Body of pancreas (tissue), 4 donors: ENCODE measurements around the gene NXPH4.

Experiments used
- CTCF ChIP-seq, 7 experiments: fragments of 450-650 bp in 4 of 7; fragments of 200-600 bp in 3 of 7; sonication (generic) in 3 of 7; IDR thresholded peaks; one replicate each; pipeline ENCODE4 v1.5.1; 2016 to 2019; ENCODE audit warnings: antibody characterized with exemption in 7 of 7
- POLR2A ChIP-seq, 3 donors: fragments of 450-650 bp; IDR thresholded peaks; one replicate each; pipeline ENCODE4 v1.6.1; 2016; ENCODE audit warnings: antibody characterized with exemption in 3 of 3, mild to moderate bottlenecking in 2 of 3

GRCh38 chr12:57236925-57237595 lies 20.5 kb downstream of the NXPH4 start:
- TF ChIP-seq POLR2A (IDR thresholded peaks at IDR 0.05) (no peak), CTCF (IDR thresholded peaks at IDR 0.05) (no peak)
